GM19467 (cell line): ENCODE data around the gene SLC4A2.
A peak's percentile ranks its signal among the peaks of the same experiment; 100 is the strongest.

Experiments
- ATAC-seq: cut with Tn5 transposase; IDR thresholded peaks from one replicate; pipeline ENCODE4 v1.9.1; 2021; ENCODE audit warnings: mild to moderate bottlenecking, moderate library complexity; ENCODE audit not compliant: unreplicated experiment

Gene SLC4A2

DNA sequence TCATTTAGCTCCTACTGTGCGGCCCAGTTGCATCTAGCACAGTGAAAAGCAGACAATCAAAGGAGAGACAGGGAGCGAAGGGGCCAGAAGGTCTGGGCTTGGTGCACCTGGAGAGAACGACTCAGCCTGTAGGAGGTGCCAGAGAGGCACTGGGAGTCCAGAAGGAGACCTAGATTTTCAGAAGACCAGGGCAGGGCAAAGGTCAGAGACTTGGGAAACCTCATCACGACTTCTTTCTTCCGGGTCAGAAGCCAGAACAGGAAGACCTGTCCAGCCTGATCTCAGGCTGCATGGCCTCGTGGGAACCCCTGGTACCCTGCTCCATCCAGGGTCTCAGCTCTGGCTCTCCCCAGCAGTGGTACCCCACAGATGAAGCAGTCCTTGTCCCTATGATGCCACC is 32.0 kb downstream of the SLC4A2 start:
- ATAC-seq = no peak

DNA sequence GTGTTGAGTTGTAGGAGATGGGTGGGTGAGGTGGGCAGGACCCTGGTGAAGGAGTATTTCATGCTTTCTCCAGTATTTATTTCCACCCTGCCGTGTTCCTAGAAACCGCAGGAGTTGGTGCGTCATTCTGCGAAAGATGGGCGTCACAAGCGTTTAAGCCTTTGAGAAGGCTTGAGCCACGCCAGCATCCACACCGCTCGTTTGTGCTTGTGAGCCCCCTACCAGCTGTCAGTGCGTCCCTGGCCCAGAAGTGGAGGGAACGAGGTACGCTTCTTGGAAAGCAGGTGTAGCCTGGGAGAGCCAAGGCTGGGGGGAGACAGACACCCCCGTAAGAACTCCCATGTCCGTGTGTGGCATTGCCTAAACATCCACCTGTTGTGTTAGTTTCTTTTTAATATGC is 32.6 kb downstream of the SLC4A2 start:
- ATAC-seq = no peak

DNA sequence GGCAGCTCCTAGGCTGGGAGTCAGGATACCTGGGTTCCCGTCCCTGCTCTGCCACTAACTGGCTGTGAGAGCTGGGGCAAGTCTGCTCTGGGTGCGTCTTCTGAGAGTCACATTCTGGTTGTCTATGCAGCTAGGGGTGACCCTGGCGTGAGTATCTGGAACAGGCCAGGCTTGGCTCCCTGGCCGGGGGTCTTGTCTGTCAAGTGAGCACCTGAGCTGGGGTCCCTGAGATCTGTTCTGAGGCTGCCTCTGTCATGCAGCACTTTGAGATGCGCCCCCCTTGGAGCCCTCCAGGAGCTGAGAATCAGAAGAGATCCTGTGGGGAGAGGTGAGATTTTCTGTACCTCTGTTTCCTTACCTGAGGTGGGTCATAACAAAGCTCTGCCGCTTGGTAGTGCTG is 34.4 kb downstream of the SLC4A2 start:
- ATAC-seq = no peak

DNA sequence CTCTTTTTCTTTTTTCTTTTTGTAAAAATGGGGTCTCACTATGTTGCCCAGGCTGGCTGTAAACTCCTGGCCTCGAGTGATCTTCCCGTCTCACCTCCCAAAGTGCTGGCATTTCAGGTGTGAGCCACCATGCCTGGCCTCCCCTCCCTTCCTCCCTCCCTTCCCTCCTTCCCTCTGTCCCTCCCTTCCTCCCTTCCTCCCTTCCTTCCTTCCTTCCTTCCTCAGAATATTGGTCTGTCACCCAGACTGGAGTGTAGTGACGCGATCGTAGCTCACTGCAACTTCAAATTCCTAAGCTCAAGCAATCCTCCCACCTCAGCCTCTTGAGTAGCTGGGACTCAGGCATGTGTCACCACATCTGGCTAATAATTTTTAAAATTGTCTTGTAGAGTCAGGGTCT is 35.3 kb downstream of the SLC4A2 start:
- ATAC-seq = no peak

DNA sequence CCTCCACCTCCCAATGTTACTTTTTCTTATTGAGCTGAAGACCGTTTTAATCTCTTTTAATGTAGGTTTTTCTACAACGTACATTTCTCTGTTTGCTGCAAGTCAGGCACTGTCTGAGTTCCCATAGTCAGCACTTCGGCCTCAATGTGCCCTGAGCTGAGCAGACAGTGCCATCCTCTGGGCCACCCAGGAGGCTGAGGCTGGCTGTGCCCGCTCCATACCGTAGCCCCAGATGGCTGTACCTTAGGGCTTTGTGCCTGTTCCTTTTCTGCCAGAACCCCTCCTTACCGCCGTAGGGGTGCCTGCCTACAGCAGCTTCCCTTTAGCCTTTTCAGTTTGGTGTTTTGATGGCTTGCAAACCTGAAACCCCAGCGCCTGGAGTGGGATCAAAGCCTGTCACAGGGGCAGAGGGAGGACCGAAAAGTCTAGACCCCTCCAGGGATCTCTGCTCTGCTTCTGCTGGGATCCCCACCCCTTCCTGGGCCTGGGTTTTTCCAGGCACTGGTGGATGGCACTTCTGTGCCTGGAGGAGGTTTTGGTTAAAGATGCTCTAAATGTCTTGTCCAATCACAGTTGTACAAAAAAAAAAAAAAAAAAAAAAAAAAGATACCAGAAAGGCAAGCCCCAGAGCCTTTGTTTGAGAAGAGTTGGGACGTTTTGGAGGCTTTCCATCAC is 35.9 kb downstream of the SLC4A2 start:
- no peak for ATAC-seq

DNA sequence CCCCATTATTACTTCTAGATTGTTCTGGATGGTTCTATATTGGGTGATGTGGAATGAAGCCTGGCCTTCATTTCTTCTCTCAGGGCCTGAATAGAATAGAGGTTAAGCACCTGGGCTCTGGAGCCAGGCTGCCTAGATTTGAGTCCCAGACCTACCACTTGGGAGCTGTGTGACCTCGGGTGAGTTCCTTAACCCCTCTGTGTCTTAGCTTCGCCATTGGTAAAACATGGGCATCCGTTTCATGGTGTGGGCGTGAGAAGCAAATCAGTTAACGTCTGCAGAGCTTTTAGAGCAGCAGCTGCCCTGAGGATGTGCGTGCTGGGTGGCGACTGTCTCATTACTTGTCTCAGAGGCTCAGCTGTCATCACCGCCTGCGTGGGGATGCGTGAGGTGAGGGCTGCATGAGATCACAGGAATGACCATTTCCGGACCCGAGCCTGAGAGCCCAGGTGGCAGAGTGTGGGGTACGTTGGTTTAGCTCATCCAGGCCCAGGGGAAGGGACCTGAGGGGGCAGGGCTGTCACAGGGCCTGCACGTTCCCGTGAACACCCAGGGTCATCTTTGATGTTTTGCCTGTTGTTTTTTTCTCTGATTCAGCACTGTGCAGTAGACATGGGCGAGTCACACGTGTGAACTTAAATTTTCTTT is 36.6 kb downstream of the SLC4A2 start:
- no peak for ATAC-seq

DNA sequence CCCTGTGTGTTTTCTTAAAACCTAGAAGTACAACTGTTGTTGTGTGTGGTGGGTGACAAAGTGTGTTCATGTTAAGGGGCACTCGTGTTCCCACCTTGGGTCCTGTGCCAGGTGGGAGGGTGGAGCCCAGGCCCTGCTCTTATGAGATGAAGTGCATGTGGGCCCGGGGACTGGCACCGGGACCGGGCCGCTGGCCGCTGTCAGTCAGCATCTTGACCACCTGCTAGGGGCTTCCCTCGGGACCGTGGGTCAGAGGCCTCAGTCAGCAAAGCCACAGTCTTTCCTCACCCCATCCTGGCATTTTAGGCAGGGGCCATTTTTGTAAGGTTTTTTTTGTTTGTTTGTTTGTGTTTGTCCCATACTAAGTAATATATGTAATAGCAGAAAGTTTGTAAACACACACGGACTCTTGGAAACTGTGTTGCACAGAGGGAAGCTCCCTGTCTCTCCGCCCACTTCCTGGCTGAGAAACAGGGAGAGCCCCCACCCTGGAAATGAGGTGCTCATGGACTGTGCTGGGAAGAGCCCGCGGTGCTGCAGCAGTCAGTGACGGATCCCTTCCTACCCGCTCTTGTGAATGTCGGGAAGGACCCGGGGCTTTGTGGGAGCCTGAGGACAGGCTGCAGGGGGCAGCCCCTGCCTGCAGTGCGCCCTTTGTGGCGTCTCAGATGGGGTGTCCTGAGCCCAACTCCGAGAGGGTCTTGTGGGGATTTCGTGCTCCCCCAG is 40.3 kb downstream of the SLC4A2 start:
- no peak for ATAC-seq

DNA sequence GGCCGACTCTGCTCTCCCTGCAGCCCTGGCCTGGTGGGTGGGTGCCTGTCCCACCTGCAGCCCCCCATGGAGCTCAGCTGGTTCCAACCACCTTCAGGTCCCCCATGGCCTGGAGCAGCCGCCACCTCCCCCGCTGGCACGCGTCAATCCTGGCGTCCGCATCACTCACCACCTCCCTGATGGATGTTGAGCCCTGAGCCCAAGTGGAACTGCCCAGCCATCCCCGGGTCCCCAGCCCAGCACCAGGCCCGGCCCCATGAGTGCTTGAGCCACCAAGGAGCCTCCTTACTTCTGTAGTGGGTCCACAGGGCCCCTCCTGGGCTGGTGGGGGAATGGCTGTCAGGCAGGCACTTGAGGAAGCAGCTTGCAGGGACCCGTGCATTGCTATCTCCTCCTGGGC is 41.5 kb downstream of the SLC4A2 start:
- no peak for ATAC-seq

DNA sequence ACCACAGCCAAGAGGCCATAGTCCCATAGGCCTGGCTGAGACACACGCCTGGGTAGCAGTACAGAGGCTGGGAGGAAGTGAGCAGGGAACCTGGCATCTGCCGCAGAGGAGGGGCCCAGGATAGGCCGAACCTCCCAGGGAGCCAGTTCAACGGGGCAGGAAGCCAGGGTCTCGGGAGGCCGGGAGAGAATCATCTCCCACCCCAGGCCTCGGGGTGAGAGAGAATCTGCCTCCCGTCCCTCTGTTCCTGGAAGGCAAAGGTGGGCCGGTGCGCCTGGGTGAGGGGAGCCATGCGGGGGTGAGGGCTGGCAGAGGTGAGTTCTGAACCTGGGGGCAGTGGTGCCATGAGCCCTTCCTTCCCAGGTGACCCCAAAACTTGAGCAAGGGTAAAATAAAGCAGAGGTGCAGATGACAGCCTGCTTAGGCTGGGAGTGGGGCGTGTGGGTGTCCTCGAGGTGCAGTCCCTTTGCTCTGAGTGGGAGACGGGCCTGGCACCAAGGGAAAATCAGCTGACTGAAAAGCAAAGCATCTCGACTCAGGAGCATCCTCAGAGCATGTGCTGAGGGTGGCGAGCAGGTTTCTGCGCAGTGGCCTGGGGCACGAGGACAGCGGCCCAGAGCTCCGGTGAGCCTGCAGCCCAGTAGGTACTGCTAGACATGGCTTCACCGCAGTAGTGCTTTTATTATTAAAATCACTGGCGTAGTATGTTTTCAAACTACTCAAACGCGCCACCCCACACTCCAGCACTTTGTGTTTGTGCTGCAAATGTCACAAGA is 42.4 kb downstream of the SLC4A2 start:
- no peak for ATAC-seq

DNA sequence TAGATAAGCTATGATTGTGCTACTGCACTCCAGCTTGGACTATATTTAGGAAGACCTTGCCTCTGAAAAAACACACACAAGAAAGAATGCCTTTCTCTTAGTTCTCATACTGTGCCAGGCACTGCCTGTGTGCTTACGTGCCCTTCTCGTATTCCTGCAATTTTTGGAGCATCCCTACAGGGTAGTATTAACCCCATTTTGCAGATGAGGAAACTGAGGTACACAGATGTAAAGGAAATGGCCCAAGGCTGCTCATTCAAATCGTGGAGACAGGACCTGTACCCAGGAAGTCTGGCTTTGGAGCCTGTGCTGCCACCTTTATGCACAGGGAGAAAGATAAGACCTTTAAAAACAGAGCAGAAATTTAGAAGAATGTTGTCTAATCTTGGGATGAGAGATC is 43.6 kb downstream of the SLC4A2 start:
- no peak for ATAC-seq

DNA sequence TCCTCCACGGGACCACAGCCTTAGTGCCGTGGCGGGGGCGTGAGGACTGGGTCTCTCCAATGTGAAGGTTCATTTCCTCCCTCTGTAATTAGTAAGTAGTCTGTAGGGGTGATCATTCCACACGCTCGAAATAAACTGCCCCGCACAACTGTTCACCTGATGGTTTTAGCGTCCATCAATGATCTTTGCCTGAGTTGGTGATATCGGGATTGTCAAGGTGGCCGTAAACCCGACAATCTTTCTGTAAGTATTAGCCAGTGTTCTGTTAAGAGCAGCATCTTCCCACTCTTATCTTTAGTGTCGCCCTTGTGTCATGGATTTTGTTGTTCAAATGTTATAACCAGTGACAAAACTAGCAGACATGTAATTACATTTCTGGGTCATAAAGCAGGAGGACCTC is 44.6 kb downstream of the SLC4A2 start:
- ATAC-seq = no peak

DNA sequence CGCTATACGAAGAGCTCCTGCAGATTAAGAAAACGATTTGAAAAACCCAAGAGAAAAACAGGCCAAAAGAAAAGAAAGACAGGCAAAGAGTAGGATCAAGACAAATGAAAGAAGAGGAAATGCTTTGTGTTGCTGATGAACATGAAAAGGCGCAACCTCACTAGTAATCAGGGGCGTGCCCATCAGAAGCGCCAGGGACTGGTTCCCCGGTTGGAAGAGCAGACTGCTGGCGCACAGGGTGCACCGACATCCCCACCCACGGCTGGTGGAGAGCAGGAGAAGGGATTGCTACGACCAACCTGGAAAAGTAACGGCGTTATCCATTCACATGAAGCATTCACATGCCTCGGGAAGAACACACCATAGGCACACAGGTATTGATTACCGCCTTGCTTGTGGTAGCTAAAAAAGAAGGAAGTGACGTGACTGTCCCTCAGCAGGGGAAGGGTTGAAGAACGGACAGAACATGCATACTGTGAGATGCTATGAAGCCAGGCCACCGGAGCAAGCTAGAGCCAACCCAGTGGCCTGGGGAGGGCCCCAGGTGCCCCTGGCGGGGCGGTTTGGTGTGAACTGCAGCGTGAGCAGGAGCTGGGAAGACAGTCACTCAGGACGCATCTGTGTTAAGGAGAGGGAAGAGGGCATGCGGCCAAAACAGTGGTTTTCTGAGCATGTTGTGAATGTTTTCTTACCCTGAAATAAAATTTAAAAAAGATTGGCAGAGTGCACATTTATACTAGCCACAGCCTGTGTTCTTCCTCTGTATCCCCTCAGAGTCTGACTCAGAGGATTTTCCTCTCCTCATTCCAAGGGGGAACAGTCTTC is 45.2 kb downstream of the SLC4A2 start:
- no peak for ATAC-seq

DNA sequence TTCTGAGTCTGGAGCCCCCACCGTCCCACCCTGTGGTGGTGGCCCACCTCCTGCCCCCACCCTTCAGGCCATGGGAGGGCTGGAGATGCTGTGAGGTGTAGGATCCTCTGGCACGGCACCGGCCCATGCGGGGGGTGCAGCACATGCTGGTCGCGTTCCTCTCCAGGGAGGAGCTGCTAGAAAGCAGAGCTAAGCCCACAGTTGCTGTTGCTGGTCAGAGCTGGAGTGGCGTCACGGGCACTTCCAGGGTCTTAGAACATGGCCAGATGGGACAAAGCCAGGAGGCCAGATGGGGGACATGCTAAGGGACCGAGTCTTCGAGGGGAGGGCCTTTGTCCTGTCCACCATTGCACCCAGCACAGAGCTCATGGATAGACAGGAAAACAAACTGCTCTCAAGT is 48.5 kb downstream of the SLC4A2 start:
- ATAC-seq = no peak

DNA sequence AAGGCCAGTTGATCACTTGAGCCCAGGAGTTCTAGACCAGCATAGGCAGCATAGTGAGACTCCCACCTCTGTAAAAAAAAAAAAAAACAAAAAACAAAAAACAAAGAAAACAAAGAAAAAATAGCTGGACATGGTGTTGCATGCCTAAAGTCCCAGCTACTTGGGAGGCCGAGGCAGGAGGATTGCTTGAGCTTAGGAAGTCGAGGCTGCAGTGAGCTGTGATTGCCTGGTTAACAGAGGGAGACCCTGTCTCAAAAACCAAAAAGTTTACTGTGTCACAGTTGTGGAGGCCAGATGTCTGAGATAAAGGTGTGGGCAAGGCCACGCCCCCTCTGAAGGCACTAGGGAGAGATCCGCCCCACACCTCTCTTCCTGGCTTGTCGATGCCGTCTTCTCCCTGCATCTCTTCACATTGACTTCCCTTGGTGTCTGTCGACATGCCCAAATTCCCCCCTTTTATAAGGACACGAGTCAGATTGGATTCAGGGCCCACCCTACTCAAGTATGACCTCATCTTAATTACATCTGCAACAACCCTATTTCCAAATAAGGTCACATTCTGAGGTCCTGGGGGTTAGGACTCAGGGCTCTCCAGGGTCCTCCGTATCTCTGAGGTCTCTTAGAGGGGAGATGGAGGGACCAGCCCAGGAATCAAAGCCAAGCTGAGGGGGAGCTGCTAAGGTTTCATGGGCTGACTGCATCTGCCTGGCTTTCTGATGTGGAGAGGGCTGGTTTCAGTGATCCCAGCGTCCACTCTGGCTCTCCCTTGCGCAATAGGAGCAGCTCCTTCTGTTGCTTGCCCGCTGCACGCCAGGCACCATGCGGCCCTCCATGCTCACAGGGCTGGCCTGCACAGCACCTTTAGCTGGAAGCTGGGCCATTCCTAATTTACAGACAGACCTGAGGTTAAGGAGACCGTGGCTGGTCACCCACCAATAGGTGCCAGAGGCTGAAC is 50.0 kb downstream of the SLC4A2 start:
- no peak for ATAC-seq

DNA sequence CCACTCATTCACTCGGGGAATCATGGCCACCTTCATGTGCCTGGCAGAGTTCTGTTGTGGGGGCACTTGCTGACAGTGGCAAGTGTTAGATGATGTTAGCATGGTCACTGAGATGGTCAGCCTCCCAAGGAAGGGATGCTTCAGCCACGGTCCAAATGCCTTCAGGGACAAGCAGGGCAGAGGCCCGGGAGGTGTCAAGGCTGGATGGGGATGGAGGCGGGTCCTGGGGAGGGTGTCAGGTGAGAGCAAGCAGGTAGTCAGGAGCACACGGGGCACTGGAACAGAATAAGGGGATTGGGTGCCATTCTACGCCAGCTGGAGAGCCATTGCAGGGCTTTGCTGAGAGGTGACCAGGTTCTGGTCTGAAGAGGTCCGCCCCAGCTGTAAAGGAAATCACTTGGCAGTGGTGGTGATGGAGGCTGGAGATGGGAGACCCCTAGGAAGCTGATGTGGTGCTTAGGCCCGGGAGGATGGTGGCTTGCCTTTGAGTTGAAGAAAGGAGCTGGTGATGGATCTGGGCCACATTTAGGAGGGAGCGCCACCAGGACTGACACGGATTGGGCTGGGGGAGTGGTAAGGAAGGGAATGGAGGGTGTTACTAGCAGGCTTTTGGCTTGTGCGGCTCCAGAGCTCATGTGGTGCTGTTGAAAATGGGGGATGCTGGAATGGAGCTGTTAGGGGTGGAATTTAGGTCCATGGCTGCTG is 51.0 kb downstream of the SLC4A2 start:
- no peak for ATAC-seq

DNA sequence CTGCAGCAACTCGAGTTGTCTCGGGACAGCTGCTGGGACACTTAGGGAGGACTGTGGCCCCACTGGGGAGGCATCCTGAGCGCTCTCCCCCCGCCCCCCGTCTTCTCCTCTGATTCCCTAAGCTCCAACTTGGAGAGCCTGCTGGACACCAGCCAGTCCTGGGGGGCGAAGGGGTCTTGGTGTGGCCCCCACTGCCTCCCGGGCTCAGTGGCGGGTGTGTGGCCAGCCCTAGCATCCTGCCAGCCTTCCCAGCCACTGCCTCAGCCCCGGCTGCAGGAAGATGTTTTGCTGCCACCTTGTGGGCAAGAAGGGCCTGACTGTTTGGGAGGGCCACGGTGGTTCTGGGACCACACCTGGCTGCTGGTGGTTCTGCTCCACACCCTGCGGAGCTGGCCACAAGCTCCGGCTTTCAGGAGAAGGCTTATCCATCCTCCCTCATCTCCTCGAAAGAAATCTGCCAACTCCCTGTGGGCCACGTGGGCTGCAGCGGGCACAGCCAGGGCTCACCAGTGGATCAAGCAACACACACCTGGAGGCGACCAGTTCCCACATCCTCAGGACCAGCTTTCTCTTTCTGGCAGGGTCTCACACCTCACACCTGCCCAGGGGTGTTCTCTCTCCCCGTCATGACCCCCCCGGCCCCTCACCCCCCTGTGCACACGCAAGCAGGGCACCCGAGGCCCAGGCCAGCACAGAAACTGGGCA is 51.7 kb downstream of the SLC4A2 start:
- ATAC-seq = peak; percentile 86

DNA sequence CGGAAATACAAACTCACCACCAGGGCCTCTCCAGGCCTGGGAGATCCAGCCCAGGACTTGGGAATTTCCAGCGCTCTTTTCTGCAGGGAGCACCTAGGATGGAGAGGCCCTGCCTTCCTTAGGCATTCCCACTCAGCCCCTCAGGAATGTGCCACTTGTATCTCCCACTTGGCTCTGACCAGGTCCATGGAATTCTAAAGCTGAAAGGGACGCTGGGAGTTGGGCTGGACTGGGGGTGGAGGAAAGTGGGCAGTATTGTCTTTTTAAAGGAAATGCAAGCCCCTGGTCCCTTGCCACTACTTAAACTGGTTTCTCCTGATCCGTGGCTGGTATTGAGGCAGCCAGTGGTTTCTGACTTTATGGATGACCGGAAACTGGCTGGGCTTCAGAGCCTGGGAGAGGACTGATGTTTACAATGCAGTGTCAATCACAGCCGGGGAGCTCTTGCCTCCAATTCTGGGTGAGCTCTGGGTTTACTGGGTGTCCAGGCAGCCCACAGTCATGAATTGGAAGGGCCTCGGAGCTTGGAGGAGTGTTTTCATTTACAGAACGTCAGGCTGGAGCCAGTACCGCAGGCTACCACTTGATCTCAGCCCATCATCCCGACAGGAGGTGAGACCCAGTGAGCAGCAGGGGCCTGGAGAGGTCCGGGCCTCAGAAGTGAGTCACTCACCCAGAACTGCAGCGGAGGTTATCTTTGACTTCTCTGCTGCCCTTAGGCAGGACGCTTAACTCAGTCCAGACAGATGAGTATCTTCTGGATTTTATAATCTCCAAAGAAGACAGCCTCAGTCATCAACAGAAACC is 54.2 kb downstream of the SLC4A2 start:
- ATAC-seq = no peak
